ENCODE data around the gene ADGRA3. TPM values are rescaled to one million over a fixed set of nuclear protein-coding genes. Genes with fewer than 3 reads are reported as not detected.

Gene ADGRA3
- total and polyA plus RNA-seq, 2 of the 13 experiments (the other 11 are each of a cell fraction or from before 2014, with no cell fraction given): 32.2 to 40.8 TPM

- in situ Hi-C loops (cut with HindIII; ENCODE audit: extremely low pct_ligation_motif_present, low pct_unique_long_range_greater_than_20kb) (loop anchor here (5.0 kb wide), 2 partner anchors 197 to 282 kb away; partner anchors contain the start of gene GBA3), intact Hi-C loops (cut with micrococcal nuclease; ENCODE audit: unreplicated experiment) (loop anchor here (1.0 kb wide), 2 partner anchors 197 to 280 kb away; no protein-coding TSS in a partner anchor)
- no peak overlapping the region for H3K9ac ChIP-seq (ENCODE audit: insufficient read depth, low read depth, low read length)
- ChIA-PET CTCF (ENCODE audit: low intra/inter-chr PET ratio, low total read pairs) (interaction anchor here (1.6 to 2.7 kb wide), 2 partner anchors 197 to 280 kb away, joined by 8 to 15 read pairs; no protein-coding TSS in a partner anchor), POLR2A (no interaction called here)
- no peaks in the 10 kb centered on the region for H3K79me2 ChIP-seq (ENCODE audit: insufficient read depth, low read length)
- peaks cover 3 to 33% of the 10 kb centered on the region in 2 experiments; a peak in 3 of 5 replicates for H3K36me3 ChIP-seq (replicated peaks in 1 of 2; ENCODE audit: control insufficient read depth in 1 of 2, insufficient read depth in 2 of 2, low read length in 2 of 2)
- ATAC-seq (no peak), DNase-seq (ENCODE audit: low spot score) (peak; percentile 14), FAIRE-seq (no peak)
- TF ChIP-seq KLF9 (CRISPR knock-in tag; IDR thresholded peaks at IDR 0.05; ENCODE audit: low read depth) (no peak), CTCF (CRISPR knock-in tag; IDR thresholded peaks at IDR 0.05) (0 out of 2 replicates have a peak, but pooled peaks have one; percentile 21), GRHL1 (CRISPR knock-in tag; conservative IDR thresholded peaks at IDR 0.05) (no peak), ZNF256 (CRISPR knock-in tag; conservative IDR thresholded peaks at IDR 0.05) (no peak), FOXP1 (IDR thresholded peaks at IDR 0.05) (no peak), FOXP1 (CRISPR knock-in tag; IDR thresholded peaks at IDR 0.05) (no peak), ZNF660 (CRISPR knock-in tag; IDR thresholded peaks at IDR 0.05; ENCODE audit: borderline replicate concordance, low read depth) (no peak), STAG1 (CRISPR knock-in tag; IDR thresholded peaks at IDR 0.05) (peak; percentile 56), RFX5 (IDR thresholded peaks at IDR 0.05; ENCODE audit: low read depth, low read length) (no peak), ZNF773 (CRISPR knock-in tag; IDR thresholded peaks at IDR 0.05; ENCODE audit: borderline replicate concordance) (no peak)
- H2AFZ ChIP-seq (ENCODE audit: low read length): no peak overlapping the region
- no peaks in the 10 kb centered on the region for H4K20me1 ChIP-seq (ENCODE audit: insufficient read depth, low read length)
- no peaks in the 10 kb centered on the region for H3K4me1 ChIP-seq (ENCODE audit: insufficient read depth, low read length)
- no peaks in the 10 kb centered on the region for H3K27me3 ChIP-seq (ENCODE audit: control insufficient read depth in 1 of 2, insufficient read depth in 2 of 2, low read length in 2 of 2)
- no peak overlapping the region for H3K4me3 ChIP-seq (replicated peaks in 1 of 3; ENCODE audit: insufficient read depth in 1 of 3, low read depth in 2 of 3, low read length in 3 of 3)
- H3K9me3 ChIP-seq (ENCODE audit: low read length): no peaks in the 10 kb centered on the region
- no peak overlapping the region for H3K4me2 ChIP-seq (ENCODE audit: low read depth, low read length)
- 90% methylated on average over 1 of the region's 1 CpG for WGBS (ENCODE audit: low lambda C conversion rate)
- no peak overlapping the region for H3K27ac ChIP-seq (ENCODE audit: extremely low read length, insufficient read depth, low read length)
- no TSS peak for BruUV-seq (replicated peaks)
Observed at GRCh38 chr4:22410645-22411247, 105.1 kb downstream of the ADGRA3 start.
